ENCODE data around the gene ARID5A.

DNA sequence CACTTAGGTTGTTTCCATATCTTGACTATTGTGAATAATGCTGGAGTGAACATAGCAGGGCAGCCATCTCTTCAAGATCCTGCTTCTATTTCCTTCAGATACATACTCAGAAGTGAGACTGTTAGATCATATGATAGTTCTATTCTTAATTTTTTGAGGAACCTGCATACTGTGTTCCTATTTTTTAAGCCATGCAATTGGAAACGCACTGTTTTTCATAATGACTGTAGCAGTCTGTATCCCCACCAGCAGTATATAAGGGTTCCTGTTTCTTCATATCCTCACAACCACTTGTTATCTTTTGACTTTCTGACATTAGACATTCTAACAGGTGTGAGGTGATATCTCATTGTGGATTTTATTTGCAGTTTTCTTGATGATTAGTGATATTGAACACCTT lies 46.9 kb upstream of the ARID5A start:
- TF ChIP-seq, protein P1, sequence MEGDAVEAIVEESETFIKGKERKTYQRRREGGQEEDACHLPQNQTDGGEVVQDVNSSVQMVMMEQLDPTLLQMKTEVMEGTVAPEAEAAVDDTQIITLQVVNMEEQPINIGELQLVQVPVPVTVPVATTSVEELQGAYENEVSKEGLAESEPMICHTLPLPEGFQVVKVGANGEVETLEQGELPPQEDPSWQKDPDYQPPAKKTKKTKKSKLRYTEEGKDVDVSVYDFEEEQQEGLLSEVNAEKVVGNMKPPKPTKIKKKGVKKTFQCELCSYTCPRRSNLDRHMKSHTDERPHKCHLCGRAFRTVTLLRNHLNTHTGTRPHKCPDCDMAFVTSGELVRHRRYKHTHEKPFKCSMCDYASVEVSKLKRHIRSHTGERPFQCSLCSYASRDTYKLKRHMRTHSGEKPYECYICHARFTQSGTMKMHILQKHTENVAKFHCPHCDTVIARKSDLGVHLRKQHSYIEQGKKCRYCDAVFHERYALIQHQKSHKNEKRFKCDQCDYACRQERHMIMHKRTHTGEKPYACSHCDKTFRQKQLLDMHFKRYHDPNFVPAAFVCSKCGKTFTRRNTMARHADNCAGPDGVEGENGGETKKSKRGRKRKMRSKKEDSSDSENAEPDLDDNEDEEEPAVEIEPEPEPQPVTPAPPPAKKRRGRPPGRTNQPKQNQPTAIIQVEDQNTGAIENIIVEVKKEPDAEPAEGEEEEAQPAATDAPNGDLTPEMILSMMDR (IDR thresholded peaks at IDR 0.05) = no peak
- TF ChIP-seq POLR2A (IDR thresholded peaks at IDR 0.05) = no peak
